ENCODE results near the gene GGTA1.

- no peak for TF ChIP-seq CTCF (IDR thresholded peaks at IDR 0.05; ENCODE audit: low read length)
- no peak for TF ChIP-seq EZH2 (IDR thresholded peaks at IDR 0.05; ENCODE audit: borderline replicate concordance, low read length)
These were observed 46.3 kb downstream of the GGTA1 start for GRCh38 chr9:121453232-121453892.

All from OCI-LY1 (cell line).